GM18505 (cell line): ENCODE measurements around the gene PITPNM2.

Source experiments
- ATAC-seq: cut with Tn5 transposase; IDR thresholded peaks from one replicate; pipeline ENCODE4 v1.9.1; 2021; ENCODE audit not compliant: unreplicated experiment
- POLR2A ChIP-seq: IDR thresholded peaks from 4 replicates; pipeline ENCODE4 v1.6.1; 2011; ENCODE audit warnings: borderline replicate concordance; ENCODE audit not compliant: insufficient read depth, insufficient read length; ENCODE audit errors: extremely low read depth

PITPNM2 gene

GRCh38 chr12:123122626-123123025 is 28.3 kb downstream of the PITPNM2 start:
- no peak for TF ChIP-seq POLR2A
- no peak for ATAC-seq

GRCh38 chr12:123121670-123122069 is 29.2 kb downstream of the PITPNM2 start:
- TF ChIP-seq POLR2A = no peak
- ATAC-seq = no peak

GRCh38 chr12:123120452-123121166 is 30.3 kb downstream of the PITPNM2 start:
- TF ChIP-seq POLR2A = no peak
- ATAC-seq = peak; percentile 23

DNA sequence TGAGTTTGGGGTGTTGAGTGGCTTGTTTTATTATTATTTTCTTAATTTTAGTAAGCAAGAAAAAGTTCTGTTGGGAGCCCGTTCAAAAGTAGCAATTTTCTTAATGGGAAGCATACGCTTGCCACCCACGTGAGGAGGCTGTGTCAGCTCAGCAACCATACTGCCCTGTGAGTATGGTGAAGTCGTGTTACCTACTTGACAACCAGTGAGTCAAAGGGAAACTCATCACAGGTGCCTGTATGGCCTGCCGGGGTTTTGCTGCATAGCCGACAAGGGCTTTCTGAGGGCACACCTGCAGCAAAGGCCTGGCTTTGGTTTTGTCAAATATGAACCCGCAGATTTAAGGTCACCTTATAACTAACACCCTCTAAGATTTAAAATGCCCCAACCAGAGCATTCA is 31.1 kb downstream of the PITPNM2 start:
- peak; percentile 69 for ATAC-seq
- TF ChIP-seq POLR2A = no peak

GRCh38 chr12:123118497-123118896 is 32.4 kb downstream of the PITPNM2 start:
- TF ChIP-seq POLR2A = no peak
- no peak for ATAC-seq

GRCh38 chr12:123115409-123116121 is 35.3 kb downstream of the PITPNM2 start:
- no peak for ATAC-seq
- TF ChIP-seq POLR2A = no peak

DNA sequence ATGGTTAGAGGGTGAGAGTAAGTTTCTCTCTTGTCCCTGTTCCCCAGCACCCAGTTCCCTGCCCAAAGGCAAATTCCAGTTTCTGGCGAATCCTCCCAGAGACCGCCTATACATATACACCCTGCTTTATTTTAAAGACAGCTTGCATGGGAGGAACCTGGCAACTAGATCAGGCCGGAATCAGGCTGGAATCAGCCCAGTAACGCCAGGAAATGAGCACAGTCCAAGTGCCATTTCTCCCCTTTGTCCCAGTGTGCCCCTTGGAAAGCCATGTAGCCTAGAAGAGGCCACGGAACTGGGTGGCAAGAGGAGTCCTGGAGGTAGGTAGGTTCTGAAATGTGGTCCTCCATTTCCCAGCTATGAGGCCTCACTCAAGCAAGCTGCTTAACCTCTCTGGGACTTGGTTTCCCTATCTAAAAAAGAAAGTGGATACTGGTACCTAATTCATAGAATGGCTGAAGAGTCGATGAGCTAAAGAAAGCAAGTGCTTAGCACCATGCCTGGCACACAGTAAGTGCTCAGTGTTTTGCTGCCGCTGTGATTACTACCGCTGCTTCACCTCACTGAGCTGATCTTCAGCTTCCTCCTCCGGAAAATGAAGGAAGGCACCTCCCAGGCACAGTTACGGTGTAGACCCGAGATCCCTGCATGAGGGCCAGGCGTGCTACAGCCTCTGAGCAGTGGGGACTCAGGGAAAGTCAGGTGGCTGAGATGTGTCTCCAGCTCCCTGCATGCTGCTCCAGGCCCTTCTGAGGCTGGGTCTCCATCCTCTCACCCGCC is 36.4 kb downstream of the PITPNM2 start:
- no peak for ATAC-seq
- no peak for TF ChIP-seq POLR2A

GRCh38 chr12:123113026-123113425 is 37.9 kb downstream of the PITPNM2 start:
- TF ChIP-seq POLR2A = no peak
- ATAC-seq = no peak

GRCh38 chr12:123111498-123112165 is 39.3 kb downstream of the PITPNM2 start:
- TF ChIP-seq POLR2A = no peak
- no peak for ATAC-seq

DNA sequence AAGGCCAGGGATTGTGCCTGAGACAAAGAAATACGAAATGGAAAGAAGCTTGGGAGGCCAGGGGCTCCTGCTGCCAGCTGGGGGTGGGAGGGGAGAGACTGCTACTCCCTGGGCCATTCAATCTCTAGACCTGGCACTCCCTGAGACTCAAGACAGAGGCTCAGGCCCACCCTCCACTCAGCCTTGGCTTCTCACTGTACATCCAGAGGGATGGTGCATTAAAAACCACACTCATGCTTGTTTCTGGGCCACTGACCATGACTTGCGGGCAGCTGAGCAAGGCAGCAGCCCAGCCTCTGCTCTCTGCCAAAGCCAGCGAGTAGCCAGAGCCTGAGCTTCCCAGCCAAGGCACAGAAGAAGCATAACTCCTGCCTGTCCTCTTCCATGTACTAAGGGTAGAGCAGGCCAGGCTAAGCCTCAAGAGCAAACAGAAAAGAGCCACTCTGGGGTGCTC is 41.5 kb downstream of the PITPNM2 start:
- TF ChIP-seq POLR2A = no peak
- no peak for ATAC-seq

- TF ChIP-seq POLR2A = no peak
- no peak for ATAC-seq
Measured at GRCh38 chr12:123108682-123109066, 42.2 kb downstream of the PITPNM2 start.

DNA sequence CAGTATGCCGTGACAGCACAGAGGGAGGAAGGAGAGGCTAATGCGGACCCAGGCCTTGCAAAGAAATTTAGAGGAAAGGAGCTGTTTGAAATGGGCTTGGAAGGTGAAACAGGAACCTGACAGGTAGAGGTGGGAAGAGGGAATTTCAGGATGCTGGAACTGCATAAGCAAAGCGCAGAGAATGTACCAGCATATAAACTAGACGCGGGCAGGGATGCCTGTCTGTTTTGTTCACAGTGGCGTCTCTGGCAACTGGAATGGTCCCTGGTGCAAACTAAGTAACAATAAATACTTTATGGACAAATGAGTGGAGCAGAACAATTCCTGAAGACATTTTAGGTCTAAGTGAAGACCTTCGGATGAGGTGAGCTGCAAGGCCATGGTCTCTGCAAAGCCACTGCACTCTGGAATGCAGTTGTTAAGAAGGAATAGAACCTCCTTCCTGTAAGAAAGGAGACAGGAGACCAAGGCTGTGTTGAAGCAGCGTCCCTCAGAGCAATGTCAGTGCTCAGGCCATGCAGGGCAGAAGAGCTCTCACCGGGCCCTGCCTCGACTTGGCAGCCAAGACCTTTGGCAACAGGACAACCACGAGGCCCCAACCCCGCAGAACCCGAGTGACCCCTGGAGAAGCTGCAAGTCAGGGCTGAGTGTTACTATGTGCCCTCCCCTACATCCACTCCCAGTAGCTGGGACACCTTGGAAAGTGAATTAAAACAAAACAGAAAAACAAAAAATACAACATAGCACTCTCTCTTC is 42.8 kb downstream of the PITPNM2 start:
- ATAC-seq = no peak
- TF ChIP-seq POLR2A = no peak
